ENCODE results near the gene ZNF80. TPM values are rescaled to one million over a fixed set of nuclear protein-coding genes. Genes with fewer than 3 reads are reported as not detected.

Gene ZNF80
- total and polyA plus RNA-seq, 2 donors (not counting 3 experiments of a cell fraction or from before 2014, with no cell fraction given) = not detected

DNA sequence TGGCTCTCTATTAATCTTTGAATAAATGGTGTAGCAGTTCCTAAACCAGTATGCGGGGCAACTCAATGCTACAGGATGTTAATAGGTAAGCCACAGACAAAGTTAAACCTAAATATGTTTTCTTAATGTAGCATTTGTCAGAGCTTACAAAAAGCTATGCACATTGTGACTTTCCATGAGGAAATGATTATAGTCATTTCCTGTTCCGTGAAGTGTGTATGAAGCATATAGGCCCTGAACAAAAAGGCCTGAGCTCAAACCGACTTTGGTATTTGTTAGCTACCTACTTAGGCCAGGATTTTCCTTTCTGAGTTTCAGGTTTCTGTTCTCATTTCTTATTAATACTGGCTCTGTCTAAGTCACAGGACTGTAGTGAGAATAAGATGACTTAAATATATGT lies 14.2 kb downstream of the ZNF80 start:
- peak overlapping the region; percentile 48 for H3K9ac ChIP-seq (replicated peaks; ENCODE audit: extremely low read depth, insufficient read depth, low read length)
- intact Hi-C loops (cut with micrococcal nuclease) = loop anchor here (1.0 to 5.0 kb wide), 2 partner anchors 9 to 89 kb away; no protein-coding TSS in a partner anchor
- POLR2A ChIA-PET = interaction anchor here (0.6 to 0.7 kb wide), 2 partner anchors 17 to 1910 kb away, joined by 3 to 4 read pairs; no protein-coding TSS in a partner anchor
- H3K4me1 ChIP-seq (ENCODE audit: control insufficient read depth, extremely low read depth, insufficient read depth, low read length) = peaks cover 16% of the 10 kb centered on the region
- peak overlapping the region; percentile 60 for H2AFZ ChIP-seq (ENCODE audit: low read depth, low read length)
- no peaks in the 10 kb centered on the region for H3K79me2 ChIP-seq (ENCODE audit: control insufficient read depth, insufficient read depth, low read length)
- peaks cover 2% of the 10 kb centered on the region for H3K9me3 ChIP-seq (replicated peaks; ENCODE audit: control insufficient read depth, insufficient read depth, low read length)
- no peak overlapping the region for H3K4me3 ChIP-seq (replicated peaks in 1 of 3; ENCODE audit: insufficient read depth in 1 of 3, low read depth in 1 of 3, low read length in 3 of 3)
- H3K27me3 ChIP-seq (ENCODE audit: control insufficient read depth in 2 of 2, insufficient read depth in 2 of 2, low read length in 2 of 2) = no peaks in the 10 kb centered on the region
- no peaks in the 10 kb centered on the region for H3K36me3 ChIP-seq (ENCODE audit: control insufficient read depth in 2 of 2, extremely low read depth in 1 of 2, insufficient read depth in 2 of 2, low read length in 2 of 2)
- TF ChIP-seq FOS (IDR thresholded peaks at IDR 0.05; ENCODE audit: borderline replicate concordance, insufficient read depth, low read length) = peak; percentile 53
- TF ChIP-seq GATA2 (IDR thresholded peaks at IDR 0.05; ENCODE audit: insufficient read depth, insufficient read length, low read depth, low read length) = no peak
- TF ChIP-seq MYC (IDR thresholded peaks at IDR 0.05; ENCODE audit: low read depth, low read length) = no peak
- TF ChIP-seq, protein P1, sequence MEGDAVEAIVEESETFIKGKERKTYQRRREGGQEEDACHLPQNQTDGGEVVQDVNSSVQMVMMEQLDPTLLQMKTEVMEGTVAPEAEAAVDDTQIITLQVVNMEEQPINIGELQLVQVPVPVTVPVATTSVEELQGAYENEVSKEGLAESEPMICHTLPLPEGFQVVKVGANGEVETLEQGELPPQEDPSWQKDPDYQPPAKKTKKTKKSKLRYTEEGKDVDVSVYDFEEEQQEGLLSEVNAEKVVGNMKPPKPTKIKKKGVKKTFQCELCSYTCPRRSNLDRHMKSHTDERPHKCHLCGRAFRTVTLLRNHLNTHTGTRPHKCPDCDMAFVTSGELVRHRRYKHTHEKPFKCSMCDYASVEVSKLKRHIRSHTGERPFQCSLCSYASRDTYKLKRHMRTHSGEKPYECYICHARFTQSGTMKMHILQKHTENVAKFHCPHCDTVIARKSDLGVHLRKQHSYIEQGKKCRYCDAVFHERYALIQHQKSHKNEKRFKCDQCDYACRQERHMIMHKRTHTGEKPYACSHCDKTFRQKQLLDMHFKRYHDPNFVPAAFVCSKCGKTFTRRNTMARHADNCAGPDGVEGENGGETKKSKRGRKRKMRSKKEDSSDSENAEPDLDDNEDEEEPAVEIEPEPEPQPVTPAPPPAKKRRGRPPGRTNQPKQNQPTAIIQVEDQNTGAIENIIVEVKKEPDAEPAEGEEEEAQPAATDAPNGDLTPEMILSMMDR (IDR thresholded peaks at IDR 0.05; ENCODE audit: extremely low read depth in 1 of 2, insufficient read depth in 1 of 2, low read depth in 1 of 2, low read length in 2 of 2) = no peak
- peak; percentile 39 for TF ChIP-seq POLR2AphosphoS5 (IDR thresholded peaks at IDR 0.05; ENCODE audit: insufficient read depth, low read depth, low read length)
- no peak for TF ChIP-seq EZH2 (IDR thresholded peaks at IDR 0.05; ENCODE audit: borderline replicate concordance, low read depth, low read length, severe bottlenecking)
- TF ChIP-seq, protein P2, sequence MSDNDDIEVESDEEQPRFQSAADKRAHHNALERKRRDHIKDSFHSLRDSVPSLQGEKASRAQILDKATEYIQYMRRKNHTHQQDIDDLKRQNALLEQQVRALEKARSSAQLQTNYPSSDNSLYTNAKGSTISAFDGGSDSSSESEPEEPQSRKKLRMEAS (IDR thresholded peaks at IDR 0.05; ENCODE audit: insufficient read depth, insufficient read length) = no peak
- TF ChIP-seq POLR2A (IDR thresholded peaks at IDR 0.05; ENCODE audit: low read depth, low read length) = no peak
- peak; percentile 74 for TF ChIP-seq JUN (IDR thresholded peaks at IDR 0.05; ENCODE audit: borderline replicate concordance, insufficient read depth, insufficient read length, low read depth)
- CTCF ChIA-PET = interaction anchor here (0.9 to 2.0 kb wide), 7 partner anchors 10 to 379 kb away, joined by 3 to 12 read pairs (median 5); no protein-coding TSS in a partner anchor
- peak; percentile 96 for FAIRE-seq
- no peaks in the 10 kb centered on the region for H4K20me1 ChIP-seq (replicated peaks; ENCODE audit: control insufficient read depth, extremely low read depth, insufficient read depth, low read length)
- peak; percentile 76 for DNase-seq (ENCODE audit: low read depth, low spot score)
- BruUV-seq (replicated peaks) = no TSS peak
- peak overlapping the region; percentile 67 for H3K4me2 ChIP-seq (ENCODE audit: insufficient read depth, low read length)
- dilution Hi-C loops (cut with MboI; ENCODE audit: extremely low pct_ligation_motif_present, low sequenced_read_pairs) = no loop called here
- H3K27ac ChIP-seq (ENCODE audit: insufficient read depth, low read depth, low read length) = peak overlapping the region; percentile 75
- no peaks in the 10 kb centered on the region for H3K9me1 ChIP-seq (replicated peaks; ENCODE audit: control insufficient read depth, extremely low read depth, insufficient read depth, low read length)

Data from endothelial cell of umbilical vein (primary cell).